ENCODE results near the gene UGT1A3.
"Not testable (repeated sequence)": the region's sequence is repeated elsewhere in the genome, so short reads cannot be mapped to it uniquely, and the experiment has no call there.

The UGT1A3 gene

GRCh38 chr2:233708942-233709341, 19.9 kb upstream of the UGT1A3 start:
- no peak for DNase-seq

- DNase-seq, result peak; percentile 9 to 55 (median 40)
Measured at GRCh38 chr2:233711312-233712008, 17.4 kb upstream of the UGT1A3 start.

- DNase-seq, result no peak
Measured at GRCh38 chr2:233712611-233713261, 16.1 kb upstream of the UGT1A3 start, which contains the start of gene UGT1A5. Gene UGT1A5 (plus strand): TSS chr2:233712907. CDS start chr2:233712992, 85 bp downstream.

DNA sequence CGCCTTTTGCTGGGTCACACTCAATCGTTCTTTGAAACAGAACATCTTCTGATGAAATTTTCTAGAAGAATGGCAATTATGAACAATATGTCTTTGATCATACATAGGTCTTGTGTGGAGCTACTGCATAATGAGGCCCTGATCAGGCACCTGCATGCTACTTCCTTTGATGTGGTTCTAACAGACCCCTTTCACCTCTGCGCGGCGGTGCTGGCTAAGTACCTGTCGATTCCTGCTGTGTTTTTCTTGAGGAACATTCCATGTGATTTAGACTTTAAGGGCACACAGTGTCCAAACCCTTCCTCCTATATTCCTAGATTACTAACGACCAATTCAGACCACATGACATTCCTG, 15.6 kb upstream of the UGT1A3 start:
- no peak for DNase-seq

DNA sequence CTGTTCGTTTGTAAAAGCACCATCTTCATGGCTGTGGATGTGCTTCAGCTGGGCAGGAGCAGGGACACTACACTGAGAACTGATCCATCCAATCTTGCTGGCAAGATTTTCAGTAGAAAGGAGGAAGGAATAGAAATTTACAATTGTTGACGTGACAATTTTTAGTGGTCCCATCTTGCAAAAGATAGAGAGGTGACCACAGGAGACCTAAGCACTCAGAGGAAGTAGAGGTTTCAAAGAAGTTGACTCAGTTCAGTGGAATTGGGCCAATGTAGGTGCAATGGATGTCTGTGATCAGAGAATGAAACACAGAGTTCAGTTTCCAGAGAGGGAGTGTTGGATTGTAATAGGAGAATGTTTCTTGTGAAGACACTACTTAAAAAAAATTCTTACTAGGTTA, 14.7 kb upstream of the UGT1A3 start:
- DNase-seq, result no peak

GRCh38 chr2:233718552-233718951, 10.3 kb upstream of the UGT1A3 start, which contains the start of gene UGT1A4:
Gene UGT1A4 (plus strand): TSS chr2:233718736. CDS start chr2:233718821, 85 bp downstream.
- DNase-seq, result no peak

DNA sequence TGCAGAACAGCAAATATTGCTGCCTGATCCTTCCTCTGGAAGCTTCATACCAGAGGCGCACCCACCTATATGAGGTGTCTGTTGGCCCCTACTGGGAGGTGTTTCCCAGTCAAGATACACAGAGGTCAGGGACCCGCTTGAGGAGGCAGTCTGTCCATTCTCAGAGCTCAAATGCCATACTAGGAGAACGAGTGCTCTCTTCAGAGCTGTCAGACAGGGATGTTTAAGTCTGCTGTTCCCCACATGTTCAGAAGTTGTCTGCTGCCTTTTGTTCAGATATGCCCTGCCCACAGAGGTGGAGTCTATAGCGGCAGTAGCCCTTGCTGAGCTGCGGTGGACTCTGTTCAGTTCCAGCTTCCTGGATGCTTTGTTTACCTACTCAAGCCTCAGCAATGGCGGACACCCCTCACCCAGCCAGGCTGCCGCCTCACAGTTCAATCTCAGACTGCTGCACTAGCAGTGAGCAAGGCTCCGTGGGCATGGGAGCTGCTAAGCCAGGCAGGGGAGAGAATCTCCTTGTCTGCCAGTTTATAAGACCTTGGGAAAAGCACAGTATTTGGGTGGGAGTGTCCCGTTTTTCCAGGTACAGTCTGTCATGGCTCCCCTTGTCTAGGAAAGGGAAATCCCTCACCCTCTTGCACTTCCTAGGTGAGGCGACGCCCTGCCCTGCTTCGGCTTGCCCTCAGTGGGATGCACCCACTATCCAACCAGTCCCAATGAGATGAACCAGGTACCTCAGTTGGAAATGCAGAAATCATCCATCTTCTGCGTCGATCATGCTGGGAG, 8.2 kb downstream of the UGT1A3 start:
- not testable (repeated sequence) for DNase-seq

GRCh38 chr2:233740870-233741269, 12.0 kb downstream of the UGT1A3 start:
- no peak for DNase-seq

DNA sequence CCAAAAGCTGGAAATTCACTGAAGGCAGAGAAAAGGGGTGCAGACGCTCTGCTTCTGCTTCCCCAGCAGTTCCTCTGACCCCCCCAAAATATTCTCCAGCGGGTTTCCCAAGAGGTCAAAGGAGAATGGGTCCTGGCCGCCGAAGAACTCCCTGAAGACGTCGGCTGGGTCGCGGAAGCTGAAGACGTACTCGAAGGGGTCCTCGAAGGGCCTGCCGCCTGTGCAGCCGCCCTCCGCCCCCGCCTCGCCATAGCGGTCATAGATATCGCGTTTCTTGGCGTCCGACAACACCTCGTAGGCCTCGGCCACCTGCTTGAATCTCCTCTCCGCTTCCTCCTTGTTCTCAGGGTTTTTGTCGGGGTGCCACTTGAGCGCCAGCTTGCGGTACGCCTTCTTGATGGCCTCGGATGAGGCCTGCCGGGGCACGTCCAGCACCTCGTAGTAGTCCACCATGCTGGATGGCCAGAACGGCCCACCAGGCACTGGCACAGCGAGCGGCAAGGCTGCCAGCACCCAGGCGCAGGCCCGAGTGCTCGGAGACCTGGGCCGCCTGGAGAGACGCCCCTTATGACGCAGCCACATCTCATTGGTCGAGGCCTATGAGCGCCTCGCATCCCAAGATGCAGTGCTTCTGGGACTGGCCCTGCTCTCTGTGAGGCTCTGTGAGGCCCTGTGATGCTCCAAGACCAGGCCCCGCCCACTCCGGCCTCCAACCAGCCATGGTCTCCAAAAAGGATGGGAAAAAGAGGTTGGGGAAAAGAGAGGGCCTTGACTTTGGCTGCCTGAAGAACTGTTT, 14.8 kb downstream of the UGT1A3 start:
- no peak for DNase-seq

DNA sequence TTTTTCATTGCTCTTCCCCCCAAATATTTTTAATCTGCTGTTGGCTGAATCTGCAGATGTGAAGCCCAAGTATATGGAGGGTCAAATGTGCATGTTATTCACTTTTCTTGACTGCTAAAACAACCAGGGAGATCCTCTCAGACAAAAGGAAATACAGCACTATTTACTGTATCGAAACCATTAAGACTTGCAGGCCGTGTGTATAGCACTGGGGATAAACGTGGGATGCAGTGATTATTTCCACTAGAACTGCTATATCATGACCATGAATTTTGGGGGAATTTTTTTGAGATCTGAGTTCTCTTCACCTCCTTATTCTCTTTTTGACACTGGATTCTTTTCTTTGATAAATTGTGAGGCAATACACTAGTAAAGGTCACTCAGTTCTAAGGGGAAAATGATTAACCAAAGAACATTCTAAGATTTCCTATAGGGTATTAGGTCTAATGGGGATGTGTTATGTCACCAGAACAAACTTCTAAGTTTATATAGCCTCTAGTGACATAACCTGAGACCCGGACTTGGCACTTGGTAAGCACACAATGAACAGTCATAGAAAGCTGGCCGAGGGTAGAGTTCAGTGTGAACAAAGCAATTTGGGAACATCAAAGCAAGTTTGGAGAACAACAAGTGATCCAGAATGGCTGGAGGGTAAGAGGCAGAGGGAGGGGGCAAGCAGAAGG, 16.4 kb downstream of the UGT1A3 start:
- DNase-seq, result no peak

DNA sequence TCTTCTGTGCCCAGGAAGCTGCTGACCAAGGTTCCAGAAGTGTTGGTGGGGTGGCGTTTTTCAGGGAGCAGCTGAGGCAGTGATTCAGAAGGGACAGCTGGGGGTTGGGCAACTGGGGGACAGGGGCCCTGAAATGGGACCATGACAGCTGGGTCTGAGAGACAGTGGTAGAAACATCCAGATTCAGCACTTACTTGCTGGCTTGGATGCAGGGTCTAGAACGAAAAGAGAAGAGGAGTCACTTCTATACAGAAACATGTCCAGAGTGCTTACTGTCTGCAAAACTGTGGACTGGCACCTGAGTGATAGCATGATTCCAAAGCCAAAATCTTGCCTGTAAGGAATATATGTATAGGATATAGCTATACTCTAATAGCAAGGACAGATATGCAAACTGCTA, 17.0 kb downstream of the UGT1A3 start:
- DNase-seq, result not testable (repeated sequence)

DNA sequence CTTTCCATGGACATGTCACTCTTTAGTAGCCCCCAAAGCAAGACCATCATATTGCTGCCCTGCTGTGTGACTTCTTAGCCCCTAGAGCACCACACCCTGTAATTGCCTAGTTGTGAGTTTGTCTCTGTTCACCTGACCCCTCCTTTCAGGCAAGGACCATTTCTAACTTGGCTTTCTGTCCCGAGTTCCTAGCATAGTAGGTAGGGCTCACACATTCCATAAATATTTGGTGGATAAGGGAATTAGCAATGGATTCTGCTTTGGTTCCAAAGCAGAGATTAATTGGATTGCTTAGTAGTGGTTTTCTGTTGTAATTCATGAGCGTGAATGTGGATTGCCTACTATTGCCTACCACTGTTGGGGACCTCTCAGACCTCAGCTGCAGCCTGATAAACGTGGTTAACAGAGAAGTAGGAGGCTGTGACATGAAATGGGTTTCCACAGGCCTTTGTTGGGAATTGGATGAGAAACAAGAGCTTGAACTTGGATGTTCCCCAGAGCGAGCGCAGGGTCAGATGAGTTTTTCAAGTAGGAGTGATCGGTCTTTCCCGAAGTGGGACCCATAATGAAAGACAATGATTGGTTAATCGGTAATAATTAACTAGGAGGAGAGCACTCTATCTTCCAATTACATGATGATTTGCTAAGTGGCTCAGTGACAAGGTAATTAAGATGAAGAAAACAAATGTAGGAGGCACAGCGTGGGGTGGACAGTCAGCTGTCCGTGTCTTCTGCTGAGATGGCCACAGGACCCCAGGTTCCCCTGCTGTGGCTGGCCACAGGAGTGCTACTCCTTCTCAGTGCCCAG, 17.8 kb downstream of the UGT1A3 start:
- DNase-seq, result no peak

DNA sequence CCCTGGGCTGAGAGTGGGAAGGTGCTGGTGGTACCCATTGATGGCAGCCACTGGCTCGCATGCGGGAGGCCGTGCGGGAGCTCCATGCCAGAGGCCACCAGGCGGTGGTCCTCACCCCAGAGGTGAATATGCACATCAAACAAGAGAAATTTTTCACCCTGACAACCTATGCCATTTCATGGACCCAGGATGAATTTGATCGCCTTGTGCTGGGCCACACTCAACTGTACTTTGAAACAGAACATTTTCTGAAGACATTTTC, 18.4 kb downstream of the UGT1A3 start:
- DNase-seq, result no peak

- DNase-seq, result not testable (repeated sequence)
Measured at GRCh38 chr2:233750689-233751088, 21.8 kb downstream of the UGT1A3 start.

GRCh38 chr2:233751212-233752009, 22.6 kb downstream of the UGT1A3 start:
- DNase-seq, result not testable (repeated sequence)

DNA sequence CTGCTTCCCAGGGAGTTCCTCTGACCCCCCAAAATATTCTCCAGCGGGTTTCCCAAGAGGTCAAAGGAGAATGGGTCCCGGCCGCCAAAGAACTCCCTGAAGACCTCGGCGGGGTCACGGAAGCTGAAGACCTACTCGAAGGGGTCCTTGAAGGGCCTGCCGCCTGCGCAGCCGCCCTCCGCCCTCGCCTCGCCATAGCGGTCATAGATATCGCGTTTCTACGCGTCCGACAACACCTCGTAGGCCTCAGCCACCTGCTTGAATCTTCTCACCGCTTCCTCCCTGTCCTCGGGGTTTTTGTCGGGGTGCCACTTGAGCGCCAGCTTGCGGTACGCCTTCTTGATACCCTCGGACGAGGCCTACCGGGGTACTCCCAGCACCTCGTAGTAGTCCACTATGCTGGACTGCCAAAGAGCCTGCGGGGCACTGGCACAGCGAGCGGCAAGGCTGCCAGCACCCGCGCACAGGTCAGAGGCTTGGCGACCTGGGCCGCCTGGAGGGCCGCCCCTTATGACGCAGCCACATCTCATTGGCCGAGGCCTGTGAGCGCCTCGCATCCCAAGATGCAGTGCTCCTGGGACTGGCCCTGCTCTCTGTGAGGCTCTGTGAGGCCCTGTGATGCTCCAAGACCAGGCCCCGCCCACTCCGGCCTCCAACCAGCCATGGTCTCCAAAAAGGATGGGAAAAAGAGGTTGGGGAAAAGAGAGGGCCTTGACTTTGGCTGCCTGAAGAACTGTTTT, 26.2 kb downstream of the UGT1A3 start:
- DNase-seq, result no peak

GRCh38 chr2:233756429-233757081, 27.7 kb downstream of the UGT1A3 start:
- no peak for DNase-seq

- no peak for DNase-seq
Measured at GRCh38 chr2:233758141-233758540, 29.3 kb downstream of the UGT1A3 start.

DNA sequence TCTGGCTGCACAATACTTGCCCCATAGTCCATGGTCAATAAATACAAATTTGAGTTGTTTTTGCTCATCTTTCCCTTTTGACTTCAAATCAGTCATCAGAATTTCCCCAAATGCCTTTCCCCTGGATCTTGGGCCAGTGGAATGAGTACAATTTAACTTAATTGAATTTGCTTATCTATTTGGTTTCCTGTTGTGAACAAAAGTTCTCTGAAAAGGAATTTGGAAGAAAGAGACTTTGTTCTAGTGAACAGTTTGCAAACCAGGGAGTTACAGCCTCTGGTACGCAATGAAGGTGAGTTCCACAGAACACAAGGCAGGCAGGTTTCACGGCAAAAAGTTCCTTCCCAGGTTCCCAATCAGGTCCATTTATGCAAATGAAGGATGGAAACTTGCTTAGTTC, 30.0 kb downstream of the UGT1A3 start:
- no peak for DNase-seq

DNA sequence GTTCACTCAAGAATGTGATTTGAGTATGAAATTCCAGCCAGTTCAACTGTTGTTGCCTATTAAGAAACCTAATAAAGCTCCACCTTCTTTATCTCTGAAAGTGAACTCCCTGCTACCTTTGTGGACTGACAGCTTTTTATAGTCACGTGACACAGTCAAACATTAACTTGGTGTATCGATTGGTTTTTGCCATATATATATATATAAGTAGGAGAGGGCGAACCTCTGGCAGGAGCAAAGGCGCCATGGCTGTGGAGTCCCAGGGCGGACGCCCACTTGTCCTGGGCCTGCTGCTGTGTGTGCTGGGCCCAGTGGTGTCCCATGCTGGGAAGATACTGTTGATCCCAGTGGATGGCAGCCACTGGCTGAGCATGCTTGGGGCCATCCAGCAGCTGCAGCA, 31.2 kb downstream of the UGT1A3 start, which contains the start of gene UGT1A1:
UGT1A1 (plus strand) TSS at position 228 of the 400 bp plus-strand sequence; CDS start at position 246, 18 bp downstream.
- no peak for DNase-seq

All from activated naive CD4-positive, alpha-beta T cell (primary cell).